A549 (cell line): ENCODE data around the gene DGKA.

Experiments used
- CBX2 ChIP-seq: fragments of 200-600 bp; sonication (generic); IDR thresholded peaks from 2 replicates; pipeline ENCODE4 v1.6.1; 2016; ENCODE audit warnings: low read depth, mild to moderate bottlenecking, borderline replicate concordance
- CTCF ChIP-seq: fragments of >200 bp; sonication (Bioruptor Twin); formaldehyde crosslinking; IDR thresholded peaks from 3 replicates; pipeline ENCODE4 v1.5.1; 2016
- EHMT2 ChIP-seq: fragments of 200-600 bp; sonication (generic); IDR thresholded peaks from 2 replicates; pipeline ENCODE4 v1.6.1; 2016; ENCODE audit warnings: antibody characterized with exemption, low read depth, mild to moderate bottlenecking, moderate library complexity
- EP300 ChIP-seq, 2 experiments: fragments of >200 bp; sonication (Bioruptor Twin); formaldehyde crosslinking; IDR thresholded peaks; 2 replicates in 1 of 2; 3 replicates in 1 of 2; pipeline ENCODE4 v1.6.1; 2016 to 2017
- GATA3 ChIP-seq: IDR thresholded peaks from 2 replicates; pipeline ENCODE4 v1.6.1; 2012; ENCODE audit warnings: borderline replicate concordance
- POLR2A ChIP-seq: IDR thresholded peaks from 2 replicates; pipeline ENCODE4 v1.6.1; 2012; ENCODE audit warnings: mild to moderate bottlenecking, low read length
- SMC3 ChIP-seq: fragments of >200 bp; sonication (Bioruptor Twin); formaldehyde crosslinking; IDR thresholded peaks from 3 replicates; pipeline ENCODE4 v1.6.1; 2018; ENCODE audit warnings: inconsistent platforms
- TP53 ChIP-seq: fragments of 250-450 bp; sonication (Bioruptor Pico); IDR thresholded peaks from 2 replicates; pipeline ENCODE4 v1.5.0; 2021; ENCODE audit warnings: mild to moderate bottlenecking, moderate library complexity
- USF2 ChIP-seq: fragments of 450-650 bp; IDR thresholded peaks from 2 replicates; pipeline ENCODE4 v1.6.1; 2014; ENCODE audit warnings: antibody characterized with exemption

- TF ChIP-seq CTCF = no peak
- TF ChIP-seq EP300 (IDR thresholded peaks at IDR 0.05) = no peak
- no peak for TF ChIP-seq TP53 (CRISPR knock-in tag)
- no peak for TF ChIP-seq GATA3
- TF ChIP-seq SMC3 = no peak
- no peak for TF ChIP-seq POLR2A
- no peak for TF ChIP-seq EHMT2
- no peak for TF ChIP-seq CBX2
- TF ChIP-seq USF2 = no peak
These were observed 64.4 kb downstream of the DGKA start for GRCh38 chr12:55995366-55995765.
